Esophagus squamous epithelium (tissue), 4 donors: ENCODE results near the gene TGM3.

Experiments
- CTCF ChIP-seq, 6 experiments: fragments of 450-650 bp in 4 of 6; fragments of 200-600 bp in 2 of 6; sonication (generic) in 2 of 6; IDR thresholded peaks; one replicate each; pipeline ENCODE4 v1.5.1; 2016 to 2019; ENCODE audit warnings: antibody characterized with exemption in 6 of 6, mild to moderate bottlenecking in 4 of 6, moderate library complexity in 4 of 6
- POLR2A ChIP-seq, 4 donors: fragments of 450-650 bp; IDR thresholded peaks; one replicate each; pipeline ENCODE4 v1.6.1; 2017; ENCODE audit warnings: antibody characterized with exemption in 4 of 4, mild to moderate bottlenecking in 4 of 4, moderate library complexity in 3 of 4

DNA sequence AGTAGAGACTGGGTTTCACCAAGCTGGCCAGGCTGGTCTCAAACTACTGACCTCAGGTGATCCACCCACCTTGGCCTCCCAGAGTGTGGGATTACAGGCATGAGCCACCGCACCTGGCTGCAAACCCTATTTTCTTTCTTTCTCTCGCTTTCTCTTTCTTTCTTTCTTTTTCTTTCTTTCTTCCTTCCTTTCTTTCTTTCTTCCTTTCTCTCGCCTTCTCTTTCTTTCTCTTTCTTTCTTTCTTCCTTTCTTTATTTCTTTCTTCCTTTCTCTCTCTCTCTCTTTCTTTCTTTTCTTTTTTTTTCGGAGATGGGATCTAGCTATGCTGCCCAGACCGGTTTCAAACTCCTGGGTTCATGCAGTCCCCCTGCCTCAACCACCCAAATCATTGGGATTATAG is 47.0 kb upstream of the TGM3 start:
- TF ChIP-seq CTCF (IDR thresholded peaks at IDR 0.05) (no peak), POLR2A (IDR thresholded peaks at IDR 0.05) (no peak)
